K562 (cell line): ENCODE results near the gene TIMM17A. TPM values are rescaled to one million over a fixed set of nuclear protein-coding genes. Genes with fewer than 3 reads are reported as not detected.

Source experiments
- ATF1 ChIP-seq, 2 experiments: fragments of 450-650 bp in 1 of 2; IDR thresholded peaks; 2 replicates each; pipeline ENCODE4 v1.6.1; 2016; ENCODE audit warnings: missing compliant biosample characterization in 1 of 2, missing genetic modification characterization in 1 of 2
- BCOR ChIP-seq: fragments of 450-650 bp; IDR thresholded peaks from 2 replicates; pipeline ENCODE4 v1.6.1; 2016
- ESRRB ChIP-seq: fragments of 250-450 bp; sonication (Bioruptor Pico); IDR thresholded peaks from 2 replicates; pipeline ENCODE4 v1.5.0; 2020; ENCODE audit warnings: mild to moderate bottlenecking, moderate library complexity, borderline replicate concordance
- ETV5 ChIP-seq: sonication (generic); formaldehyde crosslinking; IDR thresholded peaks from 2 replicates; pipeline ENCODE4 v1.4.0; 2020; ENCODE audit warnings: low read depth, mild to moderate bottlenecking, missing genetic modification reagents
- FOXJ2 ChIP-seq: fragments of 200-800 bp; sonication (Bioruptor generic); IDR thresholded peaks from 2 replicates; pipeline ENCODE4 v1.6.1; 2016; ENCODE audit warnings: missing genetic modification characterization, missing compliant biosample characterization
- FOXP1 ChIP-seq: sonication (generic); formaldehyde crosslinking; IDR thresholded peaks from 2 replicates; pipeline ENCODE4 v1.8.0; 2022; ENCODE audit warnings: mild to moderate bottlenecking, missing genetic modification reagents
- HEY1 ChIP-seq: fragments of 250-450 bp; sonication (Bioruptor Pico); IDR thresholded peaks from 2 replicates; pipeline ENCODE4 v1.5.0; 2020; ENCODE audit warnings: mild to moderate bottlenecking, moderate library complexity, borderline replicate concordance
- LARP7 ChIP-seq: fragments of 450-650 bp; IDR thresholded peaks from 2 replicates; pipeline ENCODE4 v1.6.1; 2016
- MED1 ChIP-seq: sonication (generic); formaldehyde crosslinking; IDR thresholded peaks from 2 replicates; pipeline ENCODE4 v1.8.1; 2023; ENCODE audit warnings: missing genetic modification reagents, borderline replicate concordance
- MEF2D ChIP-seq: conservative IDR thresholded peaks from 2 replicates; pipeline ENCODE4 v1.6.1; 2016; ENCODE audit warnings: low read depth, missing genetic modification characterization, missing compliant biosample characterization
- POLR2B ChIP-seq: fragments of 450-650 bp; IDR thresholded peaks from 2 replicates; pipeline ENCODE4 v1.6.1; 2018; ENCODE audit warnings: low read depth; ENCODE audit not compliant: partially characterized antibody
- PRMT5 ChIP-seq: sonication (generic); formaldehyde crosslinking; IDR thresholded peaks from 2 replicates; pipeline ENCODE4 v1.5.0; 2020; ENCODE audit warnings: missing genetic modification reagents
- SP1 ChIP-seq: sonication (generic); formaldehyde crosslinking; IDR thresholded peaks from 2 replicates; pipeline ENCODE4 v1.8.1; 2022; ENCODE audit warnings: mild to moderate bottlenecking, missing genetic modification reagents
- TFAM ChIP-seq: fragments of 250-450 bp; sonication (Bioruptor Pico); conservative IDR thresholded peaks from 2 replicates; pipeline ENCODE4 v1.5.0; 2021; ENCODE audit warnings: mild to moderate bottlenecking, moderate library complexity
- TRIM28 ChIP-seq: fragments of 450-650 bp; IDR thresholded peaks from 2 replicates; pipeline ENCODE4 v1.6.1; 2017
- USF1 ChIP-seq: sonication (generic); formaldehyde crosslinking; IDR thresholded peaks from 2 replicates; pipeline ENCODE4 v1.9.0; 2022; ENCODE audit warnings: mild to moderate bottlenecking, missing genetic modification reagents
- YY1 ChIP-seq, 3 experiments: IDR thresholded peaks; 2 replicates each; pipeline ENCODE4 v1.6.1; 2011; ENCODE audit warnings: low read length in 2 of 3, mild to moderate bottlenecking in 2 of 3, moderate library complexity in 2 of 3, borderline replicate concordance in 1 of 3, control low read depth in 1 of 3, low read depth in 1 of 3; ENCODE audit not compliant: insufficient read depth in 3 of 3, insufficient replicate concordance in 2 of 3, control insufficient read depth in 1 of 3, insufficient read length in 1 of 3; ENCODE audit errors: extremely low read depth in 1 of 3
- ZNF133 ChIP-seq: fragments of 250-450 bp; sonication (Bioruptor Pico); IDR thresholded peaks from 2 replicates; pipeline ENCODE4 v1.4.0; 2020; ENCODE audit warnings: mild to moderate bottlenecking
- ZNF253 ChIP-seq: fragments of 250-450 bp; sonication (Bioruptor Pico); conservative IDR thresholded peaks from 2 replicates; pipeline ENCODE4 v1.6.1; 2021; ENCODE audit warnings: mild to moderate bottlenecking
- ZNF263 ChIP-seq: sonication (generic); formaldehyde crosslinking; IDR thresholded peaks from 2 replicates; pipeline ENCODE4 v1.8.0; 2022; ENCODE audit warnings: mild to moderate bottlenecking, missing genetic modification reagents, borderline replicate concordance
- ZNF644 ChIP-seq: fragments of 200-800 bp; sonication (Bioruptor generic); IDR thresholded peaks from 2 replicates; pipeline ENCODE4 v1.6.1; 2016; ENCODE audit warnings: low read depth, missing genetic modification characterization, missing compliant biosample characterization
- ZNF717 ChIP-seq: fragments of 250-450 bp; sonication (Bioruptor Pico); IDR thresholded peaks from 2 replicates; pipeline ENCODE4 v1.5.0; 2021
- ZNF780A ChIP-seq: fragments of 250-450 bp; sonication (Bioruptor Pico); IDR thresholded peaks from 2 replicates; pipeline ENCODE4 v1.5.0; 2021; ENCODE audit warnings: mild to moderate bottlenecking
- polyA plus RNA-seq, 8 experiments: library from polyadenylated mRNA; depleted of rRNA in 4 of 8; stranded (reverse) in 5 of 8; unstranded in 3 of 8; fragments of >200 nt; fragmentation: Nextera tagmentation in 2 of 8; fragmentation: Illumina TruSeq in 1 of 8; extraction: Ambion mirVana in 2 of 8; extraction: Trizol in 1 of 8; gene quantifications; 2 replicates each; pipeline versions ENCODE4 v1.2.1 to v1.2.3, GENCODE V29; 2011 to 2014; ENCODE audit warnings: inconsistent platforms in 1 of 8, missing spikeins in 1 of 8
- total RNA-seq, 7 experiments: library from RNA; depleted of rRNA in 6 of 7; stranded (reverse); fragments of >200 nt in 6 of 7; fragmentation: Illumina TruSeq in 2 of 7; extraction: Trizol in 2 of 7; gene quantifications; 2 replicates each; pipeline versions ENCODE4 v1.2.1 to v1.2.3, GENCODE V29; 2011 to 2021; ENCODE audit warnings: low replicate concordance in 1 of 7
- TF ChIP-seq, protein P1 (sequence below), 2 experiments: fragments of 150-350 bp in 1 of 2; IDR thresholded peaks; 2 replicates each; pipeline ENCODE4 v1.6.1; 2012 to 2016; ENCODE audit warnings: low read depth in 2 of 2, low read length in 2 of 2, mild to moderate bottlenecking in 1 of 2, moderate library complexity in 1 of 2

The TIMM17A gene
- total and polyA plus RNA-seq, 9 of the 15 experiments (the other 6 are each of a cell fraction or from before 2014, with no cell fraction given), result 116 to 744 (median 180) TPM

DNA sequence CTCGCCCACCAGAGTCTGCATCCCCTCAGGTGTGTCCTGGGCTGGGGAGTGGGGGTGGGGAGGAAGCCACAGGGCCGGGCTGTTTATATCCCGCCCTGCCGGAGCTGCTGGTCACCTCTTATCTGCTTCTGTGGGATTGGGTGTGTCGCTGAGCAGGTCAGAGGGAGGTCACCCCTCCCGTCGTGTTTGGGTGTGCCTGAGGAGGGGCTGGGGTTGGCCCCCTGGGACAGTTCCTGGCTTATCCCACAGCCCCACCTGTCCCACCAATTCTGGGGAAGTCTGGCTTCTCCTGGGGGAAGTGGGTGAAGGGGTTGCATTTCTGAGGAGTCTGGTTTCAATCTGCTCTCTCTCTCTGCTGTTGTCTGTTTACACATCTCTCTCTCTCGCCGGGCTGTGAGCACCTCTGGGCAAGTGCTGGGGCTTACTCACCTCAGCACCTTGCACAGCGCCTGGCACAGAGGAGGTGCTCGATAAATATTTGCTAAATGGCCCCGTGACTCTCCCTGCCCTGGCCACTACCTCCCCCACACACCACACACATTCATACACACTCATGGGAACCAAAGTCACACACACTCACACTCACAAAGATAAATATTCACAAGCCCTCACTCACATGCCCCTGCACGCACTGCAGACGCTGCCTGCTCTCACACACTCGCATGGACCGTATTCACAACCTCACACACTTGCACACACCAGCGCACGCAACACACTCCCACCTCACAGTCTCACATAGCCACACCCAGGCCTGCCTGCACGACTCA is 63.3 kb downstream of the TIMM17A start (continued):
- TF ChIP-seq ZNF644 (tag) (no peak), ZNF717 (no peak), LARP7 (peak; percentile 58; the same call in 1 of the 2 replicates), YY1 (IDR thresholded peaks at IDR 0.05; ENCODE audit: borderline replicate concordance in 1 of 3, control insufficient read depth in 1 of 3, extremely low read depth in 1 of 3, insufficient read depth in 3 of 3, insufficient read length in 1 of 3, insufficient replicate concordance in 2 of 3, low read depth in 1 of 3, low read length in 2 of 3) (peak in 1 of 3 experiments; percentile 4), TRIM28 (peak; percentile 51; the same call in 1 of the 2 replicates), ATF1 (CRISPR knock-in tag; IDR thresholded peaks at IDR 0.05) (no peak), ATF1 (tag; IDR thresholded peaks at IDR 0.05) (peak; percentile 67), TFAM (CRISPR knock-in tag) (no peak), ESRRB (CRISPR knock-in tag) (no peak), ETV5 (peak; percentile 26; the same call in 1 of the 2 replicates), PRMT5 (CRISPR knock-in tag) (no peak), ZNF133 (CRISPR knock-in tag) (no peak), MEF2D (tag) (peak; percentile 69; the same call in 1 of the 2 replicates), HEY1 (CRISPR knock-in tag) (no peak), FOXP1 (CRISPR knock-in tag) (0 out of 2 replicates have a peak, but pooled peaks have one; percentile 42), BCOR (peak; percentile 76), ZNF263 (CRISPR knock-in tag) (0 out of 2 replicates have a peak, but pooled peaks have one; percentile 52), ZNF780A (CRISPR knock-in tag) (no peak), ZNF253 (no peak), SP1 (peak; percentile 56; the same call in 1 of the 2 replicates), POLR2B (no peak), USF1 (peak; percentile 48), MED1 (CRISPR knock-in tag) (no peak), FOXJ2 (peak; percentile 79)
- TF ChIP-seq, protein P1, sequence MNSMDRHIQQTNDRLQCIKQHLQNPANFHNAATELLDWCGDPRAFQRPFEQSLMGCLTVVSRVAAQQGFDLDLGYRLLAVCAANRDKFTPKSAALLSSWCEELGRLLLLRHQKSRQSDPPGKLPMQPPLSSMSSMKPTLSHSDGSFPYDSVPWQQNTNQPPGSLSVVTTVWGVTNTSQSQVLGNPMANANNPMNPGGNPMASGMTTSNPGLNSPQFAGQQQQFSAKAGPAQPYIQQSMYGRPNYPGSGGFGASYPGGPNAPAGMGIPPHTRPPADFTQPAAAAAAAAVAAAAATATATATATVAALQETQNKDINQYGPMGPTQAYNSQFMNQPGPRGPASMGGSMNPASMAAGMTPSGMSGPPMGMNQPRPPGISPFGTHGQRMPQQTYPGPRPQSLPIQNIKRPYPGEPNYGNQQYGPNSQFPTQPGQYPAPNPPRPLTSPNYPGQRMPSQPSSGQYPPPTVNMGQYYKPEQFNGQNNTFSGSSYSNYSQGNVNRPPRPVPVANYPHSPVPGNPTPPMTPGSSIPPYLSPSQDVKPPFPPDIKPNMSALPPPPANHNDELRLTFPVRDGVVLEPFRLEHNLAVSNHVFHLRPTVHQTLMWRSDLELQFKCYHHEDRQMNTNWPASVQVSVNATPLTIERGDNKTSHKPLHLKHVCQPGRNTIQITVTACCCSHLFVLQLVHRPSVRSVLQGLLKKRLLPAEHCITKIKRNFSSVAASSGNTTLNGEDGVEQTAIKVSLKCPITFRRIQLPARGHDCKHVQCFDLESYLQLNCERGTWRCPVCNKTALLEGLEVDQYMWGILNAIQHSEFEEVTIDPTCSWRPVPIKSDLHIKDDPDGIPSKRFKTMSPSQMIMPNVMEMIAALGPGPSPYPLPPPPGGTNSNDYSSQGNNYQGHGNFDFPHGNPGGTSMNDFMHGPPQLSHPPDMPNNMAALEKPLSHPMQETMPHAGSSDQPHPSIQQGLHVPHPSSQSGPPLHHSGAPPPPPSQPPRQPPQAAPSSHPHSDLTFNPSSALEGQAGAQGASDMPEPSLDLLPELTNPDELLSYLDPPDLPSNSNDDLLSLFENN (IDR thresholded peaks at IDR 0.05; ENCODE audit: low read depth in 2 of 2, low read length in 2 of 2), result 0 out of 4 replicates have a peak, but pooled peaks of 1 of the 2 experiments have one; percentile 27
